ENCODE data around the gene USP31. TPM values are rescaled to one million over a fixed set of nuclear protein-coding genes. Genes with fewer than 3 reads are reported as not detected.

Gene USP31
- total RNA-seq, 1 experiment from 2014 or later, result 17.4 TPM

- no peak for TF ChIP-seq KAT7 (CRISPR knock-in tag; IDR thresholded peaks at IDR 0.05; ENCODE audit: borderline replicate concordance)
- no peak for TF ChIP-seq CTCF (IDR thresholded peaks at IDR 0.05)
- TF ChIP-seq ZSCAN18 (CRISPR knock-in tag; IDR thresholded peaks at IDR 0.05), result no peak
- TF ChIP-seq ESRRA (CRISPR knock-in tag; IDR thresholded peaks at IDR 0.05; ENCODE audit: borderline replicate concordance), result no peak
- no peak for TF ChIP-seq NFATC4 (CRISPR knock-in tag; IDR thresholded peaks at IDR 0.05)
- no peak for TF ChIP-seq EMX1 (CRISPR knock-in tag; IDR thresholded peaks at IDR 0.05)
- no peak for TF ChIP-seq ZNF423 (CRISPR knock-in tag; IDR thresholded peaks at IDR 0.05)
- TF ChIP-seq ZNF263 (CRISPR knock-in tag; IDR thresholded peaks at IDR 0.05; ENCODE audit: low read depth), result no peak
- TF ChIP-seq ERG (CRISPR knock-in tag; IDR thresholded peaks at IDR 0.05), result no peak
These were observed 7.8 kb upstream of the USP31 start (continued) for GRCh38 chr16:23156946-23157460.

GRCh38 chr16:23156110-23156509 is 6.9 kb upstream of the USP31 start:
- Mint-ChIP-seq H3K4me3 (no peak overlapping the region), H3K4me1 (peaks cover 14% of the 10 kb centered on the region), H3K9me3 (peaks cover 23% of the 10 kb centered on the region), H3K27ac (no peak overlapping the region), H3K27me3 (ENCODE audit: low read depth) (peaks cover 14% of the 10 kb centered on the region; the same call in 1 of the 2 replicates), H3K36me3 (peaks cover 18% of the 10 kb centered on the region)
- ChIA-PET CTCF (interaction anchor here (0.6 kb wide), 1 partner anchor 90 kb away, joined by 3 read pairs; no protein-coding TSS in a partner anchor), POLR2A (no interaction called here)
- DNase-seq (ENCODE audit: low spot score) (no peak), ATAC-seq (no peak)
- TF ChIP-seq TEAD4 (CRISPR knock-in tag; IDR thresholded peaks at IDR 0.05) (no peak), KAT7 (CRISPR knock-in tag; IDR thresholded peaks at IDR 0.05; ENCODE audit: borderline replicate concordance) (no peak), HMGXB4 (CRISPR knock-in tag; IDR thresholded peaks at IDR 0.05) (no peak), IRF2 (CRISPR knock-in tag; IDR thresholded peaks at IDR 0.05; ENCODE audit: borderline replicate concordance, low read depth) (no peak), ZNF423 (CRISPR knock-in tag; IDR thresholded peaks at IDR 0.05) (no peak), AR (CRISPR knock-in tag; IDR thresholded peaks at IDR 0.05) (no peak), ZNF396 (CRISPR knock-in tag; IDR thresholded peaks at IDR 0.05; ENCODE audit: borderline replicate concordance) (no peak), MXD4 (CRISPR knock-in tag; IDR thresholded peaks at IDR 0.05; ENCODE audit: borderline replicate concordance) (no peak), ZNF281 (CRISPR knock-in tag; IDR thresholded peaks at IDR 0.05) (no peak), RELA (CRISPR knock-in tag; IDR thresholded peaks at IDR 0.05; ENCODE audit: borderline replicate concordance) (no peak), OVOL2 (CRISPR knock-in tag; IDR thresholded peaks at IDR 0.05; ENCODE audit: borderline replicate concordance) (no peak), E2F1 (CRISPR knock-in tag; IDR thresholded peaks at IDR 0.05) (no peak), TP53 (CRISPR knock-in tag; IDR thresholded peaks at IDR 0.05) (no peak)

Data from WTC11 (cell line).